Transverse colon (tissue), 4 donors: ENCODE data around the gene MASTL. TPM values are rescaled to one million over a fixed set of nuclear protein-coding genes. Genes with fewer than 3 reads are reported as not detected.

Source experiments
- DNase-seq: peaks from one replicate; pipeline ENCODE4 v3.0.0-alpha.2; 2019
- H3K27ac ChIP-seq, 4 donors: fragments of 200-600 bp; sonication (generic); 2 replicates each; pipeline ENCODE4 v1.5.1; 2016 to 2018; ENCODE audit warnings: inconsistent platforms in 4 of 4
- H3K27me3 ChIP-seq: fragments of 200-600 bp; sonication (generic); 2 replicates; pipeline ENCODE4 v1.5.1; 2017; ENCODE audit warnings: inconsistent platforms
- H3K36me3 ChIP-seq, 4 donors: fragments of 200-600 bp; sonication (generic); 2 replicates each; pipeline ENCODE4 v1.5.1; 2017 to 2019; ENCODE audit warnings: inconsistent platforms in 4 of 4
- H3K4me1 ChIP-seq, 4 donors: fragments of 200-600 bp; sonication (generic); 2 replicates each; pipeline ENCODE4 v1.5.1; 2017 to 2020; ENCODE audit warnings: inconsistent platforms in 4 of 4
- H3K4me3 ChIP-seq, 4 donors: fragments of 200-600 bp; sonication (generic); 1 replicate in 1 of 4; 2 replicates in 3 of 4; pipeline versions ENCODE4 v1.5.1 to v1.6.1; 2017 to 2019; ENCODE audit warnings: inconsistent platforms in 4 of 4
- H3K9me3 ChIP-seq, 2 donors: fragments of 200-600 bp; sonication (generic); 2 replicates each; pipeline ENCODE4 v1.5.1; 2017 to 2019; ENCODE audit warnings: inconsistent platforms in 2 of 2
- EP300 ChIP-seq: sonication (generic); formaldehyde crosslinking; IDR thresholded peaks from one replicate; pipeline ENCODE4 v1.6.1; 2017; ENCODE audit warnings: antibody characterized with exemption, low read depth
- POLR2A ChIP-seq: fragments of 450-650 bp; IDR thresholded peaks from one replicate; pipeline ENCODE4 v1.6.1; 2016; ENCODE audit warnings: antibody characterized with exemption, mild to moderate bottlenecking, moderate library complexity
- POLR2AphosphoS5 ChIP-seq, 3 donors: sonication (generic); formaldehyde crosslinking; IDR thresholded peaks; one replicate each; pipeline ENCODE4 v1.6.1; 2016; ENCODE audit warnings: antibody characterized with exemption in 3 of 3
- WGBS, 2 donors: methylation state at CpG; one replicate each; pipeline ENCODE4 v1.1.5; 2018; ENCODE audit warnings: low coverage in 1 of 2; 5-methylcytosine and 5-hydroxymethylcytosine counted together
- in situ Hi-C, 4 donors: fragments of 200-750 bp; cut with MboI; loops; one replicate each; pipeline versions ENCODE4 v1.15.0 to v1.15.1; 2017; ENCODE audit warnings: low sequenced_read_pairs in 3 of 4, low pct_ligation_motif_present in 1 of 4, low pct_unique_long_range_greater_than_20kb in 1 of 4
- intact Hi-C: fragments of 100-400 bp; cut with DNase I; formaldehyde crosslinking; loops from one replicate; pipeline ENCODE4 v1.15.1; 2023; ENCODE audit warnings: low total_unique reads
- total RNA-seq, 4 donors: library from RNA; depleted of rRNA; stranded (reverse); fragments of >200 nt; gene quantifications; one replicate each; pipeline ENCODE4 v1.1.0, GENCODE V29; 2016
- TF ChIP-seq, protein P1 (sequence below), 5 experiments: fragments of 200-600 bp in 3 of 5; fragments of 450-650 bp in 2 of 5; sonication (generic) in 3 of 5; IDR thresholded peaks; 1 replicate in 2 of 5; 2 replicates in 3 of 5; pipeline ENCODE4 v1.5.1; 2016 to 2017; ENCODE audit warnings: antibody characterized with exemption in 5 of 5, inconsistent platforms in 3 of 5, mild to moderate bottlenecking in 2 of 5, moderate library complexity in 1 of 5

MASTL gene
- 1 to 10 TPM; 1.6 to 7.6 (median 6.0) TPM for total RNA-seq

DNA sequence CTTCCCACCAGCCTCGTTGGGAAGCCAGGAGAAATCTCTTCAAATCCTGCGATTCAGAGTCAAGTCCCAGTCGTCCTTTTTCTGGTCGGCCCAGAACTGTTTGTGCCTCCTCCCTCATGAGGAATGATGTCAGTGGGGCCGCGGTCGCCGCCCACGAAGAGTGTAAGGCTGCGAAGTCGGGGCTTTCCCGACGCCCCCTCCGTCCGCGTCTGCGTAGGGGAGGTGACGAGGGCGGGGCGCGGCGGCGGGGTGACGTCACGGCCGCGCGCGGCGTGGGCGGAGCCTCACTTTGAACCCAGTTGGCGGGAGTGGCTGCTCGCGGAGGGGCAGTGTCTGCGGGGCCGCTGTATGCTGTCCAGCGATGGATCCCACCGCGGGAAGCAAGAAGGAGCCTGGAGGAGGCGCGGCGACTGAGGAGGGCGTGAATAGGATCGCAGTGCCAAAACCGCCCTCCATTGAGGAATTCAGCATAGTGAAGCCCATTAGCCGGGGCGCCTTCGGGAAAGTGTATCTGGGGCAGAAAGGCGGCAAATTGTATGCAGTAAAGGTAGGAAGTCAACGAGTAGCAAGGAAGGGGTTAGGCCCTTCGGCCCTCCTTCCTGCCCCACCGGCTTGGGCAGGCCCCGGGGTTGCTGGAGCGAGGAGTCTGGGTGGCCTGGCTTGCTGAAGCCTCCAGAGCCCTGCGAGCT is at the start of gene MASTL:
TSS of gene MASTL (plus strand) at position 287 of the 689 bp plus-strand sequence. CDS start at position 362, 75 bp downstream.
- Histone ChIP-seq H3K4me1 (peaks cover 16 to 38% (median 18%) of the 10 kb centered on the region in 4 donors), H3K36me3 (peaks cover 0 to 18% (median 6%) of the 10 kb centered on the region in 4 donors), H3K27me3 (no peaks in the 10 kb centered on the region), H3K9me3 (no peaks in the 10 kb centered on the region), H3K27ac (peak within 1 kb of the TSS; percentile 95 to 100 (median 99)), H3K4me3 (peak within 1 kb of the TSS; percentile 64 to 95 (median 81))
- peak; percentile 97 for TF ChIP-seq POLR2A
- peak; percentile 96 to 99 (median 99) for TF ChIP-seq POLR2AphosphoS5 (IDR thresholded peaks at IDR 0.05)
- TF ChIP-seq, protein P1, sequence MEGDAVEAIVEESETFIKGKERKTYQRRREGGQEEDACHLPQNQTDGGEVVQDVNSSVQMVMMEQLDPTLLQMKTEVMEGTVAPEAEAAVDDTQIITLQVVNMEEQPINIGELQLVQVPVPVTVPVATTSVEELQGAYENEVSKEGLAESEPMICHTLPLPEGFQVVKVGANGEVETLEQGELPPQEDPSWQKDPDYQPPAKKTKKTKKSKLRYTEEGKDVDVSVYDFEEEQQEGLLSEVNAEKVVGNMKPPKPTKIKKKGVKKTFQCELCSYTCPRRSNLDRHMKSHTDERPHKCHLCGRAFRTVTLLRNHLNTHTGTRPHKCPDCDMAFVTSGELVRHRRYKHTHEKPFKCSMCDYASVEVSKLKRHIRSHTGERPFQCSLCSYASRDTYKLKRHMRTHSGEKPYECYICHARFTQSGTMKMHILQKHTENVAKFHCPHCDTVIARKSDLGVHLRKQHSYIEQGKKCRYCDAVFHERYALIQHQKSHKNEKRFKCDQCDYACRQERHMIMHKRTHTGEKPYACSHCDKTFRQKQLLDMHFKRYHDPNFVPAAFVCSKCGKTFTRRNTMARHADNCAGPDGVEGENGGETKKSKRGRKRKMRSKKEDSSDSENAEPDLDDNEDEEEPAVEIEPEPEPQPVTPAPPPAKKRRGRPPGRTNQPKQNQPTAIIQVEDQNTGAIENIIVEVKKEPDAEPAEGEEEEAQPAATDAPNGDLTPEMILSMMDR (IDR thresholded peaks at IDR 0.05), result no peak
- in situ Hi-C loops (no loop called here), intact Hi-C loops (no loop called here)
- WGBS, 2 donors, result 1% methylated on average over 36 of the region's 55 CpGs; no CpG with 5 or more reads in 1 of the 2 donors
- peak; percentile 93 for DNase-seq

DNA sequence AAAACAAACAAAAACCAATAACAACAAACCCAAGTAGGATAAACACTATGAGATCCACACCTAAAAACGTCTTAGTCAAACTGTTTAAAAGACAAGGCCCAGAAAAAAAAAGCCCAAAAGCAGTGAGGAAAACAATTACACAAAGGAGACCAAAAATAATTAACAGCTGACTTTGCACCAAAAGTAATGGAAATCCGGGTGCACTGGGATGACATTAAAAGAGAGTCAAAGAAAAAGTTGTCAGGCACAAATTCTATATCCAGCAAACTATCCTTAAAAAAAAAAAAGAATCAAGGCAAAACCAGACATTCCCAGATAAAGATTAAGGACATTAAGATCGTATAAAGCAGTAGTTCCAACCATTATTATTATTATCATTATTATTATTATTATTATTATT is 47.0 kb upstream of the MASTL start:
- DNase-seq, result no peak
- intact Hi-C loops, result no loop called here
- WGBS, 2 donors, result 93 to 100% methylated on average over 3 of the region's 3 CpGs
- H3K36me3 ChIP-seq, result peaks cover 0 to 51% (median 14%) of the 10 kb centered on the region in 4 donors
- H3K4me3 ChIP-seq, result no peak overlapping the region
- no peak overlapping the region for H3K27ac ChIP-seq
- no peaks in the 10 kb centered on the region for H3K9me3 ChIP-seq
- in situ Hi-C loops, result no loop called here
- H3K4me1 ChIP-seq, result no peaks in the 10 kb centered on the region
- H3K27me3 ChIP-seq, result no peaks in the 10 kb centered on the region
- TF ChIP-seq EP300 (no peak), POLR2A (no peak), POLR2AphosphoS5 (IDR thresholded peaks at IDR 0.05) (no peak)
- TF ChIP-seq, protein P1 (IDR thresholded peaks at IDR 0.05), result no peak

DNA sequence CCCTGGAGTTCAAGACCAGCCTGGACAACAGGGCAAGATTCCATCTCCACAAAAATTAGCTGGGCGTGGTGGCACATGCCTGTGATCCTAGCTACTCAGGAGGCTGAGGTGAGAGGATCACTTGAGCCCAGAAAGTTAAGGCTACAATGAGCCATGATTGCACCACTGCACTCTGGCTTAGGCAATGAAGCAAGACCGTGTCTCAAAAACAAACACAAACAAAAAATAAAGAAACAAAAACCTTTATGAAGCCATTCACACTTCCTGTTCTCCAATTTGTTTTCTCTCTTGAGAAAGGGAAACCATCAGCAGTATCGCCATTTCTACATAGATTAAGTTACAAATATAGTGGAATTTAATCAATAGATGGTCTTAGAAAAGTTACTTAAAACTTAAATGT is 20.8 kb upstream of the MASTL start:
- Histone ChIP-seq H3K27ac (no peak overlapping the region), H3K4me1 (peaks cover 0 to 14% (median 7%) of the 10 kb centered on the region in 4 donors), H3K27me3 (no peaks in the 10 kb centered on the region), H3K4me3 (no peak overlapping the region), H3K9me3 (no peaks in the 10 kb centered on the region), H3K36me3 (peaks cover 0 to 59% (median 20%) of the 10 kb centered on the region in 4 donors)
- TF ChIP-seq POLR2AphosphoS5 (IDR thresholded peaks at IDR 0.05), result no peak
- no peak for TF ChIP-seq POLR2A
- no peak for TF ChIP-seq EP300
- TF ChIP-seq, protein P1 (IDR thresholded peaks at IDR 0.05), result no peak
- intact Hi-C loops, result no loop called here
- DNase-seq, result no peak
- 75 to 86% methylated on average over 3 of the region's 3 CpGs for WGBS, 2 donors
- in situ Hi-C loops, result no loop called here

DNA sequence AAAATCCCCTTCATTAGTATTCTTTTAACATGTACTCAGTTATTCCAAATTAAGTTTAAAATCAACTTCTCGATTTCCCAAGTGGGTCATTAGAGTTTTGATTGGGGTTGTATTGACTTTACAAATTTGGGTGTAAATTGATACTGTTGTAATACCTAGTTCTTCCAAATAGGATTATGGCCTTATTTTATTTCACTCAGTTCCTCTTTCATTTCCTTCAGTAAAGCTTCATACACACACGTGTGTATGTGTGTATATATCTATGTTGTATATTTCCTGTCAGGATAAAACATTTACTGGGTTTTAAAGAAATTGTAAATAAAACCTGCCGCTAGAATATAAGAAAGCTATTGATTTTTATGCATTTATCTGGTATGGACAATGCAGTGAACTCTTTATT is 16.9 kb upstream of the MASTL start:
- H3K27me3 ChIP-seq, result no peaks in the 10 kb centered on the region
- H3K9me3 ChIP-seq, result no peaks in the 10 kb centered on the region
- in situ Hi-C loops, result no loop called here
- no peak overlapping the region for H3K4me3 ChIP-seq
- no peak overlapping the region for H3K27ac ChIP-seq
- 49 to 72% methylated on average over 3 of the region's 3 CpGs for WGBS, 2 donors
- TF ChIP-seq POLR2A (no peak), EP300 (no peak), POLR2AphosphoS5 (IDR thresholded peaks at IDR 0.05) (no peak)
- TF ChIP-seq, protein P1 (IDR thresholded peaks at IDR 0.05), result no peak
- peaks cover 0 to 45% (median 20%) of the 10 kb centered on the region in 4 donors for H3K36me3 ChIP-seq
- no peak for DNase-seq
- peaks cover 0 to 14% (median 7%) of the 10 kb centered on the region in 4 donors for H3K4me1 ChIP-seq
- intact Hi-C loops, result loop anchor here (5.0 kb wide), 1 partner anchor 789 kb away; no protein-coding TSS in a partner anchor
